HG02938 (cell line): ENCODE measurements around the gene KERA.

ENCODE experiments used
- ATAC-seq: cut with Tn5 transposase; IDR thresholded peaks from one replicate; pipeline ENCODE4 v1.9.1; 2021; ENCODE audit warnings: mild to moderate bottlenecking, moderate library complexity; ENCODE audit not compliant: unreplicated experiment

KERA gene

DNA sequence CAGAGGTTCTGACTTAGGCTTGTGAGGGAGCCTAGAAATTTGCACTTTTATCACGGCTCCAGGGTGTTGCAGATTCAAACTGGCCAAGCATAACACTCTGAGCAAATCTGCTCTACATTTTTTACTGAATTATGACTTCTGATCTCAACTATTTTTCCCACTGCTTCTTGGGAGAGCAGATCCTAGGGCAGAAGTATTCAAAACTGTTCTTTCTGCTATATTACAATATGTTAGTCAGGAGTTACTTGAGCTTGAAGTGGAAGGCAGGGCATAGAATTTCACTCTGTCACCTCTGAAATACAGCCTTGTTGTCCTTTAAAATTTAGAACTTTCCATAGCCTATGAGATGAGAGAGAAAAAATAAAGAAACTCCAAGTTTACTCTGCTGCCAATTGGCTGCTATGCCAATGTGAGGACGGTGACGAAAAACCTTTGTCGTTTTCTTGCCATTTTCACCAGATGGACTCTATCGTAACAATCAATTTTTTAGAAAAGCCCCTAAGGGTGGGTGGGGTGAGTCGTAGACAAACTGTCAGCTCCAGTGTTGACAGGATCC lies 16.4 kb upstream of the KERA start:
- no peak for ATAC-seq

DNA sequence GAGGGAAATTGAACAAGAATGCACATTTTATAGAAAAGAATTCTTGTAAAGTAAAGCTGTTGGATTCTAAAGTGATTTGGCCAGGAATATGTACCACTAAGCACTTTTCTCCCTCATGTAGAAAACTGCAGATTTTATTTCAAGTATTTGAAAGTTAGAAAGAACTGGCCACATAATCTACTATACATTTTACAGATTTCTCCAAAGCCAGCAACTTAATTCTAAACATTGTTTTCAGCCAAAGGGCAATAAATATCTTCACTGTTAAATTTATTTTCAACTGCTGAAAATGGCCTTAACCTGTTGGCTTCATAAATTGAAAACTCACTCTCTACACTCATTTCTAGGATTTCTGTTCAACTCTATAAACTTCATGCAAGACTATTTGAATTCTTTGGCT lies 15.6 kb upstream of the KERA start:
- no peak for ATAC-seq

DNA sequence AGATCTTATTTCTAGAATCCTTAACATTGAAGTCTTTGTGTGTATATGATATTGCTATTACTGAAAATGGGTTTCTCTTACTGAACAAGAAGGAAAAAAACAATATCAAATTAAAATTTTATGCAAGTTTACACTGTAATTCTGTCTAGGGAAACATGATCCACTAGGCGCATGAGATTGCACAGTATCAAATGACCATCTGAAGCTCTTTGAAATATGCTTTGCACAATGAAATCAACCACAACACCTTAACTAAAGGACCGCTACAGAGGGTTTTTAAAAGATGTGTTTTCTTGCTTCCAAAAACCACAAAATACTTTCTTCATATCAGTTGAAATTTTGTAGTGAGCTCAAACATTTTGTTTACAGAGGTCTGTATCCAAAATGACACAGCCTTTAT lies 15.1 kb upstream of the KERA start:
- no peak for ATAC-seq

DNA sequence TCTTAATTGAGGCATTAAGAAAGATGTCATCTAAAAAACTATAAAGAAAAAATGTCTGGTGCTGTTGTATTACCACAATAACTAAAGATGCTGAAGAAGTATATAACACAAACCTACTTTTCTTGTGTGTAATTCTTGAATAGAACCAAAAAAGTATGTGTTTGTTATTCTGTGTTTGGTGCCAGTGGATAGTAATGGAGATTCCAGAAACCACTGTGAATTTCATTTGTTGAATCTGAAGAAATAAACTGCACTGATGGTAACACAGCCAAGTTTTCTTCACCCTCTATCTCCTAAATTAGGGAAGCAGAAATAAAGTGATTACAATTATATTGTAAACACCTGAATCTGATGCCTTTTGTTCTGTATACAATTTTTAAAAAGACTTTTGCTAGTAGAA lies 13.1 kb upstream of the KERA start:
- no peak for ATAC-seq

DNA sequence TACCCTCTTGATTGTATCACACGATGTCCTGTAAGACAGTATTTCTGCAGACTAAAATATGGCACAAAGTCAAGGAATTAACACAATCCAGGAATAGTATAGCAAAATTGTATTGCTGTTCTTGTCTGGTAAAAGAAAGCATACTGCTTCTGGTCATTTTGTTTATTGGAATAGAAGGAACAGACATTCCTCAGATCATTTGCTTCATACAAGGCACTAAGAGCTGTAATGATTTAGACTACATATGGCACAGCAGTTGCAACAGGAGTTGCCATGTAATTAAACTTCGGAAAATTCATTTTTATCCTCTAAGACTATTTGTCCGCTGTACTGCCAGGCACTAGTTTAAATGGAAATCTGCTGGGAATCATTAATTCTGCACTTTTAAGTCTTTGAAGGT lies 7.6 kb upstream of the KERA start:
- ATAC-seq: no peak

DNA sequence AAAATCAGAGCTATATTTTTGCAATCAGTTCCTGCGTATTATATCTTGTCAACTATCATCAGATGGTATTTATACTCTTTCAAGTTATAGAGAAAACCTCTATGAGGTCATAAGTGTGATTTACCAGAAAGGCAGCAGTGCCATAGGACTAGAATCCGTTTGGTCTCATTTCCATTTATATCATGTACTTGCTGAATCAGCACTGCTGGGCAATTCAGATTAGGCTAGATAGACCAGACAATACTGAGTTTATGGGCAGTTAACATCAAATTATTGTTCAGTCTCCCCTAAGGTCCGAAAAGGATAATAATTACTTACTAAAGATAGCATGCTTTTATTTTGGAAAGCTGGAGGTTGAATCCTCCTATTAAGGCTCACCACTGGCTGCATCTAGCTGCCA lies 6.8 kb upstream of the KERA start:
- no peak for ATAC-seq

DNA sequence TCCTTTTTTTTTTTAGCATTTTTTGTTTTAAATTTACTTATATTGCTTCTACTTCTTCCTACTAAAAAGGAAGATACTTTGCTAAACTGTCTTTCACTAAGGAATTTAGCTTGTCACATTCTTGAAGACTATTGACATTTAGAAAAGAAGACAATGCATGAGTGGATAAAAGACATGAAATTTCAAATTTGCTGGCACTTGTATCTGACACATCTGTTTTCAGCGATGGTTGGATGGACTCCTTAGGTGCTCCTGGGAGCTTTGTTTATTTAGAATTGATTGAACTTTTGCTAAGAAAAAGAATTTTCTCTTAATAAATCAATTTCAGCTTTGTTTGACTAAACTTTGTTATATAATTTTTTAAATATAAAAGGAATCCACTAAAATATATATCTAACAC lies 3.3 kb upstream of the KERA start:
- ATAC-seq: no peak

DNA sequence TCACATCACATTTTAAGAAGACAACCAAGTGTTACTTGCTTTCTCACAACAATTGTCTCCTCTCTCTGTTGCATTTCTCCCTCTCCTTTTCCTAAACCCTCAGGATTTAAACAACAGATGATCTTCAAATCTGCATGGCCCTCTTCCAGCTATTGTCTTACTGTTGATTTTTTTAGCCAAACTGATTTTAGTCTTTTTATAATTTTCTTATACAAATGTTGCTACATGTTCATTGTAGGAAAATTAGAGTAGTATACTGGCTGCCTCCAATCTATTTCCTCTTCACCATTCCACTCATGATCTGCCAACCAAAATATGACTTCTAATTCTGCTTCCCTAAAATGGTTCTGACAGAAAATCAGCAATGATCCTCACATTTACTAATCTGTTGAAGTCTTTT lies 1.4 kb upstream of the KERA start:
- ATAC-seq: no peak

DNA sequence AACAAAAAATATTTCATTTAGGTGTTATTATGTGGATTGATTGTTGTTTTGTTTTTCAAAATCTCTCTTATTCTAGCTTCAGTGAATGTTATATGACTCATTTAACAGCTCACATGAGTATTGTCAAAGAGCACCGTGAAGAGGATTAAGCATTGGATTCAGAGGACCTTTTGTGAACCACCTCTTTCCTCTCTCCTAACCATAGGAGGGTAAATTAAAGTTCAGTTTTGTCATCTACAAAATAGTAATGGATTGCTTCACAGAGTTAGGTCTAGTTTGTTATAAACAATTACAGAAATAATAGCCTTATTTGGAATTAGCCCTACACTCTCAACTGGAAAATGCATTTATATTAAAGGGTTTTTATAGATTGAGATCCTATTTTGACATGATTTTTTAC lies 962 bp upstream of the KERA start:
- ATAC-seq: no peak

DNA sequence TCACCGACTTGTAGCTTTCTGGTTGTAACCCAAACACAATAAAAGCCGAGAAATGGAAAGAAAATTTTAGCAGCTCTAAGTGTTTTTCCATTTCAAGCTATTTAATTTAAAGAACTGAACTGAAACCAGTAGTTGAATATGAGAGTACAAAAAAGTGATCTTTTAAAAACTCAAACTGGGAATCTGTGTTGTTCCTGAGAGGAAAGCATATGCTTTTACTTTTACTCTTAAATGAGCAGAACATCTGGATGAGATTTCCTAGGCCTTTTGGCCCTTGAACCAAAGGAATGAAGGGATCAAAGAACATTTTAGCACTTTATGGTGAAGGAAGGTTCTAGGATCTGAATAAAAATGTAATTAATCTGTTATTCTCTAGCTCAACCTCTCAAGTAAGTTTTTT lies 1.3 kb downstream of the KERA start:
- no peak for ATAC-seq

DNA sequence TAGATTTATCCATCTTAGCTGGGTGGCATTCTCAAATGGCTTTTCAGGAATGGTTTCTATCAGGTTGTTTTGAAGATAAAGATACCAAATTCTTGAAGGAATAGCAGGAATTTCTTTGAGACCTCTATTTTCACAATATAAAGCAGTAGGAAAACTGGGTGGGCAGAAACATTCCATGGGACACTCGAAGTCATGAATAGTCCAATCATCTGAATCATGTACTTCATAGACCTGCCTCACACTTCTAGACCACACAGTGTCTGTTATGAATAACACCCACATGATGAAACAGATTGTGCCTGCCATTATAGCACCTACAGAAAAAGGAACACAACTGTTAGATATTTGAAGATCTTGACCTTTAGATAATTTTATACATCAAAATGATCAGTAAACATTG lies 1.8 kb downstream of the KERA start:
- ATAC-seq: no peak

DNA sequence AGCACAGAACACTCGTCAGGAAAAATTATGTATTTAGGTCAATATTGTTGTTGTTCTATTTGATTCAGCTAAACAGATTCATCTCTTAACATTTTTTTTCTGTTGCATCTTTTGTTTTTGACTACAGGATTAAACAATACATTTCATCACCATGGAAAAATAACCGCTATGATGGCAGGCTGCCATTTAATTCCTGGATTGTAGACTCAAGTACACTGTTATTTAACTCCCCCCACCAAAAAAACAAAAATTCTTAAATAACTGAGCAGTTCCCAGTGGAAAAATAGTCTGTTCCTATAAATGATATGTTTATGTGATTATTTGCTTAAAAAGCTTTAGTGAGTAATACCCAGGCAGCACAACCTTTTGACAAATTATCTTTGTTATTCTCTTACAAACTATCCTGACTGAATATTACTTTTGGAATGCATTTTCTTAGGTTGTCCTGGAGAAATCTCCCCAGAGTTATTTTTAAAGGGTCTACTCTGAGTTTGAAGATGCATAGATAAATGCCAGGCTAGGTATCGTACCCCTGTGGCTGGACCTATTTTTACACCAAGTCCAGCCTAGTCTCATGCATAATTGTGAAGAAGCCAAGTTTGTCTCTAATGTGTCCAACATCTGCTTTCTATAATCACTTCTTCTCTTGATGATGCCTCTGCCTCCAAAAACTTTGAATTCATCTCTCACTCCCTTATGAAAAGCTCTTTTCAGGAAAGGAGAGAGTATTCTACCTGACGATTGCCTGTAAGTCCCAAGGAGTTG lies 3.7 kb downstream of the KERA start:
- ATAC-seq: no peak

DNA sequence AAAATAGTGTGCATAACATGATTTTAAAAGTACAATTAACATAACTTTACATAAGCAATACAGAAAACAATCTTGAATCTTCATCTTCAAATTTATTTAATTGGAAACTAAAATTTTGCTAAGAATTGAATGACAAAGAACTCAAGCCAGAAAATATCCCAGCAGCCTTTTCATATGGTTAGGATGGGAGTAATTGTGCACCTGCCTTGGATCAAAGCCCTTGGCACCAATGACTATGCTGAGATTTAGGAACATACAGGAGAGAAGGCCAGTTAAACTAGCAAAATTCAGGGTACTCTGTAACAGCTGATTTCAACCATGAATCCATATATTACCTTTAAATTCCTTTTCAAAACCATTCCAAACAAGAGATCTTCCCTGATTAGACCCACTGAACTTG lies 5.8 kb downstream of the KERA start:
- ATAC-seq: no peak

DNA sequence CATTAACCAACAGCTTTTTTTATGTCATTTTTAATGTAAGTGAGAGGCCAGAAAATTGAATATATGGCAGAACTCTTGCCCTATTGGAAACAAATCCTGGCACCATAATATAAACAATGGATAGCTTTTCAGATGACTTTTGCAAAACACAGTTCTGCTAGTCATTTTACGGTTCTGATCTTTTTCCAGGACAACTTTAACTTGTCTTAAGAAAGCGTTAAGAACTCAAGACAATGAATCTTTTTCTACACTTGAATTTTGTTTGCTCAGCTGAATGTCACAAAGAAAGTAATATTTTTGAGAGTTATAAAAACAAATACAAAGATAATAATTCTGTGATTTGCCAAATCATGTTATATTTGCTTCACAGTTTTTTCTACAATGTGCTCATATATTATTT lies 13.2 kb downstream of the KERA start:
- no peak for ATAC-seq

DNA sequence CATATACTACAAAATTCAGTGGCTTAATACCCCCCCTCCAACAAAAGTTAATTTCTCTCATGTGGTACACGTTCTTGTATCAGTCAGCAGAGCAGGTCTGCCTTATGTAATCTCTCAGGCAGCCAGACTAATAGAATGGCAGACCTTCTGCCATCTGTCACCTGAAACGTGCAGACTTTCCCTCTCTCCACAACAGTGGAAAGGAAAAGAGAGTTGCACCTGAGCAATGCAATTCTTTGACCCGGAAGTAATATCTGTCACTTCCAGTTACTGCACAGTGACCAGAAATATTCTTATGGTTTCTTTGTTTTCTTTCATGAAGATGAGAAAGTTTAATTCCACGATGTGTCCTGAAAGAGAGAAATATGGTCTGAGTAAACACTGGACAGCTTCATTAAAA lies 14.4 kb downstream of the KERA start:
- ATAC-seq: no peak

DNA sequence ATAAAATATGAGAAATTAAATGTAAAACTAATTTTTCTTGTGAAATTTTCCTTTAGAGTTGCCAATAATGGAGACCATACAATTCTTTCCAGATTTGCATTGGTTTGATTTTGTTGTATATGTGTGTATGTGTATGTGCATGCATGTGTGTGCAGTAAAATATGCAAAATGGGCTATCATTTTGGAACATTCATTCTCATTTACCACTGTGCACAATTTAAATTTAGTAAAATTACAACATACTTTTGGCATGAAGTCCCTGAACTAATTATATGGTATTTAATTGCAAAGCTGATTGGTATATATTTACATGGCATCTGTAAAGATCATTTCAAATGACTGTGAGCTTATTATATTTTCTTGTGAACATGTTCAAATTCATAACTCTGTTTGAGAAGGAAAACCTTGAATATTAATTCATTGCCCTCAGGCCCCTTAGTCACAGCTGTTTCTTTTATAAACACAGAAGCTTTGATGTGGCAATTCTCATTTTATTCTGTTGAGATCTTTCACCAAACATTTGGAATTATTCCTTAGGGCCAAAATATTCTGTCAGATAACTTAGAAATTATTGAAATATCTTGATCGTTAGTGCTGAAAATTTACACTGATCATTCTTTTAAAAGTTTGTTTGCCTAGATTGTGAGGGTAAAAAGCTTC lies 17.6 kb downstream of the KERA start:
- no peak for ATAC-seq

DNA sequence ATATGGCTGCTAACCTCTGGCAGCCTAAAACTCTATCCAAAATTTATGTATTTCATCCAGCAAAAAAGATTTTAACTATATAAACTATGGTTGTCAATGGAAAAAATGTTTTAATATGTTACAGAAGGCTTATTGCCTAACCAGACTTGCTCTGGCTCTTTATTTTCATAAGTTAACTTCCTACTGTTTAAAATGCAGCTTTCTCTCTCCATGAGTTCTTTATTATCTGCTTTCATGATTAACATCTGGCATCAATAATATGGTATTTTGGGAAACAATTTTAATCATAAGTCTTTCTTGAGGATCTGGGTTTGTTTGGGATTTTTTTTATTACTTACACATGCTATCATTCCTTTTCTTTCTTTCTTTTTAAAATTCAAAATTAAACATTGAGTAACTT lies 20.5 kb downstream of the KERA start:
- ATAC-seq: no peak

DNA sequence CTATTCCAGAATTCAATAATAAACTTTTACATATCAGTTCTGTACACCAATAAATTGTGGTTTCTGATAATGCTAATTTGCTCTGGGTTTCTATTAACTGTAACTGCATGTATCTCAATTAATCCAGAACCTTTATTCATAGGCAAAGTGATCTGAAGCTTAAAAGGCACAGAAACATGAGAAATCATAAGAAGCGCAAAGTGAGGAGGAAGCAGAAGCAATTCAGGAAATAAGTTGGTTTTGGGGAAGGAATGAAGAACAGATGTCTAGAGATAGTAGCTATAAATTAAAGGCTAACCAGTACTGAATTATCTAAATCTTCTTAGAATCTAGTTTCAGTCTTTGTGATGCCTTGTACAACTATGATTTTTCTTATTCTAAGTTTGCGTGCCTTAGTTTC lies 24.6 kb downstream of the KERA start:
- no peak for ATAC-seq

DNA sequence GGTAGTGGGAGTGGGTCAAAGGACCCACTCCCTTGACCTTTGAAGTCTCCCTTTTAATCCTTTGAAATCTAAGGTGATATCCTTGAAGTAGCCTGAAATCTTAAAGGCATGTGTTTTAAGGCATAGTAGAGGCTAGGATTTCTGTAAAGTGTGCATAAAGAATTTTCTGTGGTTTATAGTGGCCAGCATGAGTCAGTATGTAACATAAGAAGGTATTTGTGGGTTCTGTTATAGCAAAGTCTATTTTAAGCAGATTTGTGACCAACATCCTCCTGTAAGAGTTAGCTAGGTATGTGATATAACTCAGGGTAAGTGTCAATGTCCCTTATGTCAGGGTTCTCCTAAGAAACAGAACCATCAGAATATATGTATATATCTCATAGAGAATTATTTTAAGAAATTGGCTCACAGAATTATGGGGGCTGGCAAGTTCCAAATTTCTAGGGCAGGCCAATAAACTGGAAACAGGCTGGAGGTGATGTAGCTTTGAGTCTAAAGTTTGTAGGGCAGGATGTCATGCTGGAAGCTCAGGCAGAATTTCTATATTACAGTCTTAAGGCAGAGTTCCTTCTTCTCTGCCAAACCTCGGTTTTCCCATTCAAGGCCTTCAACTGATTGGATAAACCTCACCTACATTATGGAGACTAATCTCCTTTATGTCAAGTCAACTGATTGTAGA lies 34.4 kb downstream of the KERA start:
- ATAC-seq: peak; percentile 84

DNA sequence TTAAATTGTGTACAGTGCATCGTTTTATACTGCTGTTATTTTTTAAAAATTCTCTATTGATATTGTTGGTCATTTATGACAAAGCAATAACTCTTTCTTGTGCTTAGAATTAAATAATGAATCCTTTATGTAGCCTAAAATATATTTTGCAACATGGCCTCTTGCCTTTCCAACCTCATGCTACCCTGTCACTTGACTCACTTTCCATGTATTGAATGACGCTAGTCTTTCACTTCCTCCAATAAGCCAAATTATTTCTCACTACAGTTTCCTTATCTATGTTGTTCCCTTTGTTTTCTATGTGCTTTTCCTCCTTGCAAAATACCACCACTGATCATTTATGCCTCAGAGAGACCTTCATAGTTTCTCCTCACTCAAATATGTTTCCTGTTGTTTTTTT lies 36.7 kb downstream of the KERA start:
- no peak for ATAC-seq

DNA sequence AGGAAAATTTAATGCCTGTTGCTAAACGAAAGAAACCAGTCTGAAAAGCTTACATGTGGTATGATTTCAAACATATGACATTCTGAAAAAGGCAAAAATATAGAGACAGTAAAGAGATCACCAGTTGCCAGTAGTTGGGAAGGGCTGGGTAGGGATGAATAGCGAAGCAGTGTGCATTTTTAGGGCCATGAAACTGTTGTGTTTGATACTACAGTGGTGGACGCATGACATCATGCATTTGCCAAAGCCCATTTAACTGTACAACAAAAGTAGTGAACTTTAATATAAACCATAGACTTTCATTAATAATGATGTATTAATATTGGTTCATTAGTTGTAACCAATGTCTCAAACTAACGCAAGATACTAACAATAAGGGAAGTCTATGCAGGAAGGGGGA lies 38.4 kb downstream of the KERA start:
- no peak for ATAC-seq
